HG02610 (cell line): Measurements from ENCODE around the gene HPCAL1.
"Not testable (repeated sequence)": the region's sequence is repeated elsewhere in the genome, so short reads cannot be mapped to it uniquely, and the experiment has no call there.

Source experiments
- ATAC-seq: cut with Tn5 transposase; IDR thresholded peaks from one replicate; pipeline ENCODE4 v1.9.1; 2021; ENCODE audit warnings: mild to moderate bottlenecking, moderate library complexity; ENCODE audit not compliant: unreplicated experiment

HPCAL1 gene

GRCh38 chr2:10302479-10303180 is at the start of gene HPCAL1:
Gene HPCAL1 (plus strand): TSS chr2:10302904. CDS start chr2:10419758, 116,854 bp downstream.
- ATAC-seq, result peak; percentile 78

DNA sequence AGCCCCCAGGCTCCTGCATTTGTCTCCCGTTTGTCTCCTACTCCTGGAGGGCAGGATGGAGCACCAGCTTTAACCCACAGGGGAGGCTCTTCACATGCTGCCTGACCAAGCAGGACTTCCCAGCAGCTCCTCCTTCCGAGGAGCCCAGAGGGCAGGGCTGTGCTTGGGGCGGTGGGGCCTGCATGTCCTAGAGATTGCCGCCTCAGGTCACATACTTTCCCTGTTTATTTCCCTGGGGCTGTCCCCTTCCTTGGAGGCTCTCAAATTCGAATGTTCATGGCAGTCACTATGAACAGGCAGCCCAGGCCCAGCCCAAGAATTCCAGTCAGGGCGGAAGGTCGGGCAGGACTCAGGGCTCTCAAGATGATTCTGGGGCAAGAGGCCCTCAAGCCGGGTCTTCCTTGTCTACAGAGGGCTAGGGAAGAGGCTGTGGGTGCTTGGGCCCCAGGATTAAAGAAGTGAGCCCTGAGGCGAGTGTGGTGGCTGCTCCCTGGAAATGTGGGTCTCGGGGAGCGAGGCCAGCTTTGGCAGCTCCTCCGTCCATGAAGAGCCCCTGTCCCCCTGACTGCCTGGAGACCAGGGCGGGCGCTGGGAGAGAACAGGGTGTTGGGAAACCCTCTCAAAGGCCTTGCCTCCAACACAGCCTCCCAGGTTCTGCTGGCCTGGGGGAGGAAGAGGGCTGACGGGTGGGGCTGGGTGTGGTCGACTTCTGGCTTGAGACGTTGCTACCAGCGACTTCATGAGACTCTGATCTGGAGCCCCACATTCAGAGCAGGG is 48.9 kb upstream of the HPCAL1 start:
- no peak for ATAC-seq

- ATAC-seq, result no peak
These were observed 48.1 kb upstream of the HPCAL1 start for GRCh38 chr2:10254373-10255188.

DNA sequence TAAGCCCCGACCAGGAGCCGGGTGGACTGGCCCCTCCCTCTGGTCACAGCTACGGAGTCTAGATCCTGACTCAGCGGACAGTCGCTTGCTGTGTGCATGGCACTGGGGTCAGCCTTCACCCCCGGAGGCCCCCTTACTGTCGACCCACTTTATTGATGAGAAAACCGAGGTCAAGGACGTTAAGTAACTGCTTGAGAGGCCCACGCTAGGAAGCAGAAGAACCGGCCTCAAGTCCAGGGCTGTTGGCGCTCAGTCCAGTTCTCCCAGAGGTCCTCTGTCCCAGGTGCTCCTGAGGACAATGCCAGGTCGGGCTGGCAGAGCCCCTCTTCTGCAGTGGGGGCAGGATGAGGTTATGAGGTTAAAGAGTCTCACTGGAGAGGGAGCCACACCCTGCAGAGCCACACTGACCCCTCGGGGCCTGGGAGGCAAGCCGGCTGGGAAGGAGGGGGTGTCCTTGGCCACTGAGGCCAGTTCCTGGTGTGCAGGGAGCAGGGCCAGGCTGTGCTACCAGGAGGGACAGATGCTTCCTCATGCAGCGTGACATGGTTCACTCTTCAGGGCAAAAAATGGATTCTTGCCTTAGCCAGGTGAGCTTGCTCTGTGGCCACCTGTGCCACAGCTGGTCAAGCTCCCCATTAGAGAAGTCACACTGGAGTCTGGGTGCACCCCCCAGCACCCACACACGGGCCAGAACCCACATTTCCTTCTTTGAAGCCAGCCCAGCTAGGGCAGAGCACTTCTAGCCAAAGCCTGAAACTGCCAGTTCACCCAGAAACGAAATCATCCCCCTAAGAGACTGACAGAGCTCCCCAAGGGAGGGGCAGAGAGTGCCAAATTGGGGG is 47.3 kb upstream of the HPCAL1 start:
- no peak for ATAC-seq

GRCh38 chr2:10256031-10256514 is 46.6 kb upstream of the HPCAL1 start:
- no peak for ATAC-seq

GRCh38 chr2:10256515-10257031 is 46.1 kb upstream of the HPCAL1 start:
- no peak for ATAC-seq

GRCh38 chr2:10257036-10257435 is 45.7 kb upstream of the HPCAL1 start:
- ATAC-seq, result no peak

DNA sequence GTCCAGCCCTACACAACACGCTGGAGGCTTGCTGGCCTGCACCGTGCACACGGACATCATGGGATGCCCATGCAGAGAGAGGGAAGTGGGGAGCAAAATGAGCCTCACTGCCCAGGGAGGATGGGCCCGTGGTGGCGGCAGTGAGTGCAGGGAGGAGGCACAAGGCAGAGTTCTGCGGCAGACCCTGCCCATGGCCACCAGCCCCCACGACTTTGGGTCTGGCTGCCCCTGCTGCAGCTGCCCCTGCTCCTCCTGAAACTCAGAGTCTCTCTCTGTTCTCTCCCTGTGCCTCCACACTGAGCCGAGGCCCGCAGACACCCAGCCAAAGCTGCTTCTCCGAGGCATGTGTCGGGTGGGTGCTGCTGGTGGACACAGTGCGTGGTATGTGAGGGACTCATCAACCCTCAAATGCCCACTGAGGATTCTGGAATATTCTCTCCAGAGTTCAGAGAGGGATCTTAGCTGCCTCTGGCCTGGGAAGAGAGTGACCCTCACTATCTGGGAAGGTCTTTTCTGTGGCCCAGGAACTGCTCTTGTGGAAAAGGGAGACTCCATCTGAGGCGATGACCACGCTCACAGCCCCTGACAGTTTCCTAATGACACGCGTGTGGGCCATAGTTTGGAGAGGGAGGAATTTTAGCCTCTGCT is 45.1 kb upstream of the HPCAL1 start:
- no peak for ATAC-seq

DNA sequence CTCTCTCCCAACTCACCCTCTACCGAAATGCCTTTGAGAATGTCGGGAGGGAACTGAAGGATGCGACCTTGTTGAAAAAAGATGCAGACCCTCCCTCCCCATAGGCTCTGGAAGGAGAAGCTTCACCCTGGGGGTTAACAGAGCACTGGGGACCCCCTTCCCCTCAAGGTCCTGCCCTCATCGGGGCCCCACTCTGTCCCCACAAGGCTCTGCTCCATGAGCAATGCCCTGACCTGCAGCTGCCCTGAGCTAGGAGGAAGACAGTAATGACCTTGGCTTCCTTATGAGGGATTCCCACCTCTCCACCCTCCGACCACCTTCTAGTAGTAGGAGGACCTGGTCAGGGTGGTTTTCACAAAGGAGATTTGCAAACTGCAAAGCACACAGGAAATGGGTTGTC is 44.4 kb upstream of the HPCAL1 start:
- ATAC-seq, result no peak

DNA sequence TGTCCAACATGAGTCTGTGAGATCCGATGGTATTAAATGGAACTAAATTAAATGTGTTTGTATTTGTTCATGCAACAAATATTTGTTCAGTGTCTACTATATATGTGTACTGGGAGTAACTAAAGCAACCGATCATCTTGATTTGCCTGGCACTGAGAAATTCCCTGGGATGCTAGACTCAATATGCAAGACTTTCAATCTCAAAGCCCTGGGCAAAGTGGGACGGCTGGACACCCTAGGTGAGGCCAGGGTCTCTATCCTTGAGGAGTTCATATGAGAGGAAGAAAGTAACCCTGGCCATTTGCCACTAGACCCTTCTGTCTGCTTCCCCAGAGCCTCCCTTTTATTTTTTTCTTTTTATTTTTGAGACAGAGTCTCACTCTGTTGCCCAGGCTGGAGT is 44.0 kb upstream of the HPCAL1 start:
- ATAC-seq, result no peak

GRCh38 chr2:10260130-10260529 is 42.6 kb upstream of the HPCAL1 start:
- ATAC-seq, result no peak

DNA sequence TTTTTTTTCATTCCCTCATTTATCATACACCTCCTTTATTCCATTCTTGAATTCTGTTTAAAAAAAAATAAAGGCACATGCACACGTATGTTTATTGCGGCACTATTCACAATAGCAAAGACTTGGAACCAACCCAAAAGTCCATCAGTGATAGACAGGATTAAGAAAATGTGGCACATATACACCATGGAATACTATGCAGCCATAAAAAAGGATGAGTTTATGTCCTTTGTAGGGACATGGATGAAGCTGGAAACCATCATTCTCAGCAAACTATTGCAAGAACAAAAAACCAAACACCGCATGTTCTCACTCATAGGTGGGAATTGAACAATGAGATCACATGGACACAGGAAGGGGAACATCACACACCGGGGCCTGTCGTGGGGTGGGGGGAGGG is 39.2 kb upstream of the HPCAL1 start:
- not testable (repeated sequence) for ATAC-seq

GRCh38 chr2:10264506-10265328 is 38.0 kb upstream of the HPCAL1 start:
- ATAC-seq, result no peak

GRCh38 chr2:10265329-10266132 is 37.2 kb upstream of the HPCAL1 start:
- ATAC-seq, result no peak

DNA sequence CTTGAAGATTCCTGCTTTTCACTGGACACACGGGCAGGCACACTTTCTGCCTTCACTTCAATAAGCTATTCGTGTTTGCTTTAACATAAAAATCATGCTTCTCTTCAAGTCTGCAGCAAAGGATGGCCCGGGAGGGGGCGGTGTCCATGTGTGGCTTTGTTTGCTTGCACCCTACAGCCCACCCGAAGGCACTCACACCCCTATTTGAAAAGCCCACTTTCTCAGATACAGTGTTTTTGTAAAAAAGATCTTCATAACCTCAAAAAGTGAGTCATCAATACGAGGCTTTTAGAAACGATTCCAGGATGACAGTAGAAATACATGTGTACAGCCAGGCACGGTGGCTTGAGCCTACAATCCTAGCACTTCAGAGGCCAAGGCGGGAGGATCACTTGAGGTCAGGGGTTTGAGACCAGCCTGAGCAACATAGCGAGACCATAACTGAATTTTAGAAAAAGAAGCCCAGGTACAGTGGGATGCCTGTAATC is 36.5 kb upstream of the HPCAL1 start:
- ATAC-seq, result no peak

- no peak for ATAC-seq
These were observed 35.7 kb upstream of the HPCAL1 start for GRCh38 chr2:10267036-10267435.

GRCh38 chr2:10267551-10268465 is 34.9 kb upstream of the HPCAL1 start:
- no peak for ATAC-seq
